ENCODE measurements around the gene TRIM50.

DNA sequence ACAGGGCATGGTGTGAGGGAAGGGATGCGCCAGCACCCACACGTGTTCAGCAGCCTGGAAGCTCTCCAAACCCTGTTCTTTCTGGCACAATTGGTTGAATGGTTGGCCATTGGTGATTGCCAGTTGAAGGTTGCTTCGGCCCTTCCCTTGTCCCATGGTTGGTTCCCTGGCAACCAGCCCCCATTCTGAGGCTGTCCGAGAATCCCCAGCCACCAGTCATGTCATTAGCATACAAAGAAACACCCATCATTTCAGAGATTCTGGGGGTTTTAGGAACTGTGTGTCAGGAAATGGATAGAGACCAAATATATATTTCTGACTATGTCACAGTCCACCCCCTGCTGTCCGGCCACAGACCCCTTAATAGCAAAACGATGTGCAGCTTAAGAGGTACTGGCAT lies 21.9 kb upstream of the TRIM50 start:
- TF ChIP-seq, protein P1, sequence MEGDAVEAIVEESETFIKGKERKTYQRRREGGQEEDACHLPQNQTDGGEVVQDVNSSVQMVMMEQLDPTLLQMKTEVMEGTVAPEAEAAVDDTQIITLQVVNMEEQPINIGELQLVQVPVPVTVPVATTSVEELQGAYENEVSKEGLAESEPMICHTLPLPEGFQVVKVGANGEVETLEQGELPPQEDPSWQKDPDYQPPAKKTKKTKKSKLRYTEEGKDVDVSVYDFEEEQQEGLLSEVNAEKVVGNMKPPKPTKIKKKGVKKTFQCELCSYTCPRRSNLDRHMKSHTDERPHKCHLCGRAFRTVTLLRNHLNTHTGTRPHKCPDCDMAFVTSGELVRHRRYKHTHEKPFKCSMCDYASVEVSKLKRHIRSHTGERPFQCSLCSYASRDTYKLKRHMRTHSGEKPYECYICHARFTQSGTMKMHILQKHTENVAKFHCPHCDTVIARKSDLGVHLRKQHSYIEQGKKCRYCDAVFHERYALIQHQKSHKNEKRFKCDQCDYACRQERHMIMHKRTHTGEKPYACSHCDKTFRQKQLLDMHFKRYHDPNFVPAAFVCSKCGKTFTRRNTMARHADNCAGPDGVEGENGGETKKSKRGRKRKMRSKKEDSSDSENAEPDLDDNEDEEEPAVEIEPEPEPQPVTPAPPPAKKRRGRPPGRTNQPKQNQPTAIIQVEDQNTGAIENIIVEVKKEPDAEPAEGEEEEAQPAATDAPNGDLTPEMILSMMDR (IDR thresholded peaks at IDR 0.05; ENCODE audit: low read length): no peak
- TF ChIP-seq EZH2 (IDR thresholded peaks at IDR 0.05; ENCODE audit: borderline replicate concordance, low read length): no peak
